ENCODE results near the gene C9orf153.

C9orf153 gene

GRCh38 chr9:86185872-86186271, 73.6 kb downstream of the C9orf153 start:
- no peak for DNase-seq

- no peak for DNase-seq
Observed at GRCh38 chr9:86184138-86184524, 75.3 kb downstream of the C9orf153 start.

- no peak for DNase-seq
Observed at GRCh38 chr9:86183229-86184137, 76.0 kb downstream of the C9orf153 start.

GRCh38 chr9:86181379-86182315, 77.8 kb downstream of the C9orf153 start:
- no peak for DNase-seq

GRCh38 chr9:86178503-86178902, 81.0 kb downstream of the C9orf153 start:
- no peak for DNase-seq

GRCh38 chr9:86177995-86178394, 81.5 kb downstream of the C9orf153 start:
- DNase-seq, result no peak

GRCh38 chr9:86176468-86176867, 83.0 kb downstream of the C9orf153 start:
- DNase-seq, result no peak

GRCh38 chr9:86175743-86176456, 83.6 kb downstream of the C9orf153 start:
- DNase-seq, result no peak

GRCh38 chr9:86175223-86175622, 84.2 kb downstream of the C9orf153 start:
- no peak for DNase-seq

Measured in CD4-positive, alpha-beta T cell treated with Interleukin-10 for 1 hour (primary cell).